ENCODE data around the gene EPX.

The EPX gene

GRCh38 chr17:58250344-58251011 lies 58.0 kb downstream of the EPX start:
- H3K4me1 Mint-ChIP-seq, result peaks cover 37% of the 10 kb centered on the region
- H3K27me3 Mint-ChIP-seq, result peaks cover 61% of the 10 kb centered on the region
- no peaks in the 10 kb centered on the region for H3K9me3 Mint-ChIP-seq
- no peak for ATAC-seq
- H3K27ac Mint-ChIP-seq, result no peak overlapping the region
- peak overlapping the region; percentile 24 to 90 for H3K4me3 Mint-ChIP-seq
- no peak for DNase-seq

GRCh38 chr17:58252141-58252540 lies 59.6 kb downstream of the EPX start:
- Mint-ChIP-seq H3K27ac (no peak overlapping the region), H3K4me3 (no peak overlapping the region), H3K9me3 (no peaks in the 10 kb centered on the region), H3K4me1 (peaks cover 37% of the 10 kb centered on the region), H3K27me3 (peaks cover 59% of the 10 kb centered on the region)
- DNase-seq (no peak), ATAC-seq (no peak)

GRCh38 chr17:58253082-58253481 lies 60.6 kb downstream of the EPX start:
- H3K27ac Mint-ChIP-seq, result no peak overlapping the region
- H3K4me1 Mint-ChIP-seq, result peaks cover 29% of the 10 kb centered on the region
- ATAC-seq, result no peak
- DNase-seq, result no peak
- no peaks in the 10 kb centered on the region for H3K9me3 Mint-ChIP-seq
- peaks cover 66% of the 10 kb centered on the region for H3K27me3 Mint-ChIP-seq
- H3K4me3 Mint-ChIP-seq, result no peak overlapping the region
